K562 (cell line): ENCODE data around the gene WDR18. TPM values are rescaled to one million over a fixed set of nuclear protein-coding genes. Genes with fewer than 3 reads are reported as not detected.

ENCODE experiments used
- ARID1B ChIP-seq: fragments of 450-650 bp; IDR thresholded peaks from 2 replicates; pipeline ENCODE4 v1.6.1; 2016; ENCODE audit warnings: antibody characterized with exemption, mild to moderate bottlenecking, inconsistent platforms
- BRD4 ChIP-seq: fragments of 200-600 bp; sonication (generic); IDR thresholded peaks from 2 replicates; pipeline ENCODE4 v1.6.1; 2017; ENCODE audit warnings: inconsistent platforms
- CEBPB ChIP-seq: fragments of 450-650 bp; IDR thresholded peaks from 2 replicates; pipeline ENCODE4 v1.6.1; 2016; ENCODE audit warnings: missing genetic modification characterization, missing compliant biosample characterization
- E2F3 ChIP-seq: fragments of 250-450 bp; sonication (Bioruptor Pico); IDR thresholded peaks from 2 replicates; pipeline ENCODE4 v1.4.0; 2020; ENCODE audit warnings: mild to moderate bottlenecking
- ESRRB ChIP-seq: fragments of 250-450 bp; sonication (Bioruptor Pico); IDR thresholded peaks from 2 replicates; pipeline ENCODE4 v1.5.0; 2020; ENCODE audit warnings: mild to moderate bottlenecking, moderate library complexity, borderline replicate concordance
- HNRNPL ChIP-seq: fragments of 200-400 bp; formaldehyde crosslinking; IDR thresholded peaks from 2 replicates; pipeline ENCODE4 v1.6.1; 2017; ENCODE audit warnings: low read depth, mild to moderate bottlenecking, low read length
- JUN ChIP-seq, 2 experiments: sonication (generic) in 1 of 2; formaldehyde crosslinking in 1 of 2; IDR thresholded peaks; 2 replicates each; pipeline versions ENCODE4 v1.6.1 to v1.8.0; 2012 to 2022; ENCODE audit warnings: borderline replicate concordance in 2 of 2, mild to moderate bottlenecking in 2 of 2, improper control_type of control experiment in 1 of 2, low read depth in 1 of 2, low read length in 1 of 2, missing genetic modification reagents in 1 of 2
- KAT7 ChIP-seq: sonication (generic); formaldehyde crosslinking; IDR thresholded peaks from 2 replicates; pipeline ENCODE4 v1.8.0; 2022; ENCODE audit warnings: missing genetic modification reagents, mild to moderate bottlenecking, borderline replicate concordance
- MECOM ChIP-seq: fragments of 250-450 bp; sonication (Bioruptor Pico); IDR thresholded peaks from 2 replicates; pipeline ENCODE4 v1.8.0; 2022; ENCODE audit warnings: inconsistent platforms
- NBN ChIP-seq: fragments of 450-650 bp; IDR thresholded peaks from 2 replicates; pipeline ENCODE4 v1.6.1; 2016; ENCODE audit warnings: low read depth, mild to moderate bottlenecking
- NCOA1 ChIP-seq: fragments of 450-650 bp; IDR thresholded peaks from 2 replicates; pipeline ENCODE4 v1.6.1; 2016; ENCODE audit warnings: low read depth
- NFIX ChIP-seq: fragments of 250-450 bp; sonication (Bioruptor Pico); IDR thresholded peaks from 2 replicates; pipeline ENCODE4 v1.4.0; 2020; ENCODE audit warnings: low read depth, mild to moderate bottlenecking, moderate library complexity
- PHTF2 ChIP-seq: fragments of 250-450 bp; sonication (Bioruptor Pico); IDR thresholded peaks from 2 replicates; pipeline ENCODE4 v1.5.0; 2021; ENCODE audit warnings: mild to moderate bottlenecking
- POLR2AphosphoS2 ChIP-seq: IDR thresholded peaks from 2 replicates; pipeline ENCODE4 v1.6.1; 2012; ENCODE audit warnings: low read length, improper control_type of control experiment
- RB1 ChIP-seq: fragments of 450-650 bp; IDR thresholded peaks from 2 replicates; pipeline ENCODE4 v1.6.1; 2017; ENCODE audit warnings: low read depth, mild to moderate bottlenecking
- SIN3B ChIP-seq: fragments of 450-650 bp; IDR thresholded peaks from 2 replicates; pipeline ENCODE4 v1.6.1; 2017; ENCODE audit warnings: low read depth, mild to moderate bottlenecking, moderate library complexity
- SMAD4 ChIP-seq: fragments of 250-450 bp; sonication (Bioruptor Pico); conservative IDR thresholded peaks from 2 replicates; pipeline ENCODE4 v1.8.0; 2021; ENCODE audit warnings: inconsistent platforms, mild to moderate bottlenecking, moderate library complexity
- SMARCC2 ChIP-seq: fragments of 450-650 bp; IDR thresholded peaks from 2 replicates; pipeline ENCODE4 v1.6.1; 2017; ENCODE audit warnings: antibody characterized with exemption, moderate library complexity, mild to moderate bottlenecking, low read depth
- SP1 ChIP-seq: sonication (generic); formaldehyde crosslinking; IDR thresholded peaks from 2 replicates; pipeline ENCODE4 v1.8.1; 2022; ENCODE audit warnings: mild to moderate bottlenecking, missing genetic modification reagents
- TAF7 ChIP-seq: fragments of 450-650 bp; IDR thresholded peaks from 2 replicates; pipeline ENCODE4 v1.6.1; 2016; ENCODE audit warnings: missing genetic modification characterization, missing compliant biosample characterization
- ZNF217 ChIP-seq: sonication (generic); formaldehyde crosslinking; IDR thresholded peaks from 2 replicates; pipeline ENCODE4 v1.8.0; 2022; ENCODE audit warnings: mild to moderate bottlenecking, missing genetic modification reagents
- ZNF316 ChIP-seq: fragments of 450-650 bp; IDR thresholded peaks from 2 replicates; pipeline ENCODE4 v1.6.1; 2016
- ZNF431 ChIP-seq: sonication (generic); formaldehyde crosslinking; IDR thresholded peaks from 2 replicates; pipeline ENCODE4 v1.8.0; 2022; ENCODE audit warnings: mild to moderate bottlenecking, missing genetic modification reagents
- ZNF76 ChIP-seq: fragments of 250-450 bp; sonication (Bioruptor Pico); IDR thresholded peaks from 2 replicates; pipeline ENCODE4 v1.4.0; 2020; ENCODE audit warnings: mild to moderate bottlenecking, moderate library complexity, borderline replicate concordance
- polyA plus RNA-seq, 8 experiments: library from polyadenylated mRNA; depleted of rRNA in 4 of 8; stranded (reverse) in 5 of 8; unstranded in 3 of 8; fragments of >200 nt; fragmentation: Nextera tagmentation in 2 of 8; fragmentation: Illumina TruSeq in 1 of 8; extraction: Ambion mirVana in 2 of 8; extraction: Trizol in 1 of 8; gene quantifications; 2 replicates each; pipeline versions ENCODE4 v1.2.1 to v1.2.3, GENCODE V29; 2011 to 2014; ENCODE audit warnings: inconsistent platforms in 1 of 8, missing spikeins in 1 of 8
- total RNA-seq, 7 experiments: library from RNA; depleted of rRNA in 6 of 7; stranded (reverse); fragments of >200 nt in 6 of 7; fragmentation: Illumina TruSeq in 2 of 7; extraction: Trizol in 2 of 7; gene quantifications; 2 replicates each; pipeline versions ENCODE4 v1.2.1 to v1.2.3, GENCODE V29; 2011 to 2021; ENCODE audit warnings: low replicate concordance in 1 of 7
- TF ChIP-seq, protein P1 (sequence below), 2 experiments: IDR thresholded peaks; 2 replicates each; pipeline ENCODE4 v1.6.1; 2011; ENCODE audit warnings: borderline replicate concordance in 1 of 2, control low read depth in 1 of 2, low read depth in 1 of 2, low read length in 1 of 2, mild to moderate bottlenecking in 1 of 2, mixed read lengths in 1 of 2, moderate library complexity in 1 of 2; ENCODE audit not compliant: insufficient read depth in 1 of 2, insufficient read length in 1 of 2, poor library complexity in 1 of 2, severe bottlenecking in 1 of 2; ENCODE audit errors: extremely low read depth in 1 of 2
- TF ChIP-seq, protein P2 (sequence below): sonication (generic); formaldehyde crosslinking; IDR thresholded peaks from 2 replicates; pipeline ENCODE4 v1.8.0; 2023; ENCODE audit warnings: mild to moderate bottlenecking, missing genetic modification reagents
- TF ChIP-seq, protein P3 (sequence below): sonication (generic); formaldehyde crosslinking; IDR thresholded peaks from 2 replicates; pipeline ENCODE4 v1.8.0; 2022; ENCODE audit warnings: mild to moderate bottlenecking, missing genetic modification reagents

The WDR18 gene
- total and polyA plus RNA-seq, 9 of the 15 experiments (the other 6 are each of a cell fraction or from before 2014, with no cell fraction given), result 0.65 to 181 (median 30.1) TPM

DNA sequence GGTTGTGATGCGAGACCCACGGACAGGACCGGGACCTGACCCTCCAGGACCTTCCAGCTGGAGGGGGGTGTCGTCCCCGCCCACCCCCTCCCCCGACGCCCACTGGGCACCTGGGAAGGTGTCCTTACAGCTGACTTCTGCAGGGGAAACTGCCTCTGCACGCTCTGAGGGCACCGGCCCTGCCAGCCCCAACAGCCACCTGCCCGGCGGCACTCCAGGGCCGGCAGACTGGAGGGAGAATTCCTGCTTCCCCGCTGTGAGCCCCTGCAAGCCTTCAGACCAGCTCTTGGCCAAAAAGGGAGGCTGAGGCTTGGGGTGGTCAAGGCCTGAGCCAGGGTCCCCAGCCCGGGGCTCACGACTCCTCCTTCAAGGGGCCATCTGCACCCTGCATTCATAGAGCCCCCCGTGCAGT lies 43.5 kb downstream of the WDR18 start (continued):
- TF ChIP-seq ARID1B, result no peak
- no peak for TF ChIP-seq TAF7 (tag)
- no peak for TF ChIP-seq SMARCC2
- no peak for TF ChIP-seq ZNF316
- TF ChIP-seq E2F3 (CRISPR knock-in tag), result no peak
- no peak for TF ChIP-seq ZNF76
- no peak for TF ChIP-seq NCOA1
- no peak for TF ChIP-seq CEBPB (tag)
- no peak for TF ChIP-seq BRD4
- no peak for TF ChIP-seq ZNF217 (CRISPR knock-in tag)
- no peak for TF ChIP-seq RB1
- no peak for TF ChIP-seq JUN (IDR thresholded peaks at IDR 0.05; ENCODE audit: borderline replicate concordance, low read depth, low read length)
- TF ChIP-seq JUN (CRISPR knock-in tag; IDR thresholded peaks at IDR 0.05; ENCODE audit: borderline replicate concordance), result no peak
- no peak for TF ChIP-seq NBN
- TF ChIP-seq, protein P1, sequence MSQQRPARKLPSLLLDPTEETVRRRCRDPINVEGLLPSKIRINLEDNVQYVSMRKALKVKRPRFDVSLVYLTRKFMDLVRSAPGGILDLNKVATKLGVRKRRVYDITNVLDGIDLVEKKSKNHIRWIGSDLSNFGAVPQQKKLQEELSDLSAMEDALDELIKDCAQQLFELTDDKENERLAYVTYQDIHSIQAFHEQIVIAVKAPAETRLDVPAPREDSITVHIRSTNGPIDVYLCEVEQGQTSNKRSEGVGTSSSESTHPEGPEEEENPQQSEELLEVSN (IDR thresholded peaks at IDR 0.05; ENCODE audit: borderline replicate concordance in 1 of 2, extremely low read depth in 1 of 2, insufficient read depth in 1 of 2, insufficient read length in 1 of 2, low read depth in 1 of 2, low read length in 1 of 2, poor library complexity in 1 of 2, severe bottlenecking in 1 of 2), result no peak
- TF ChIP-seq SMAD4 (CRISPR knock-in tag), result no peak
- 0 out of 2 replicates have a peak, but pooled peaks have one; percentile 25 for TF ChIP-seq HNRNPL
- TF ChIP-seq MECOM (CRISPR knock-in tag), result no peak
- TF ChIP-seq POLR2AphosphoS2, result no peak
- no peak for TF ChIP-seq PHTF2
- TF ChIP-seq, protein P2, sequence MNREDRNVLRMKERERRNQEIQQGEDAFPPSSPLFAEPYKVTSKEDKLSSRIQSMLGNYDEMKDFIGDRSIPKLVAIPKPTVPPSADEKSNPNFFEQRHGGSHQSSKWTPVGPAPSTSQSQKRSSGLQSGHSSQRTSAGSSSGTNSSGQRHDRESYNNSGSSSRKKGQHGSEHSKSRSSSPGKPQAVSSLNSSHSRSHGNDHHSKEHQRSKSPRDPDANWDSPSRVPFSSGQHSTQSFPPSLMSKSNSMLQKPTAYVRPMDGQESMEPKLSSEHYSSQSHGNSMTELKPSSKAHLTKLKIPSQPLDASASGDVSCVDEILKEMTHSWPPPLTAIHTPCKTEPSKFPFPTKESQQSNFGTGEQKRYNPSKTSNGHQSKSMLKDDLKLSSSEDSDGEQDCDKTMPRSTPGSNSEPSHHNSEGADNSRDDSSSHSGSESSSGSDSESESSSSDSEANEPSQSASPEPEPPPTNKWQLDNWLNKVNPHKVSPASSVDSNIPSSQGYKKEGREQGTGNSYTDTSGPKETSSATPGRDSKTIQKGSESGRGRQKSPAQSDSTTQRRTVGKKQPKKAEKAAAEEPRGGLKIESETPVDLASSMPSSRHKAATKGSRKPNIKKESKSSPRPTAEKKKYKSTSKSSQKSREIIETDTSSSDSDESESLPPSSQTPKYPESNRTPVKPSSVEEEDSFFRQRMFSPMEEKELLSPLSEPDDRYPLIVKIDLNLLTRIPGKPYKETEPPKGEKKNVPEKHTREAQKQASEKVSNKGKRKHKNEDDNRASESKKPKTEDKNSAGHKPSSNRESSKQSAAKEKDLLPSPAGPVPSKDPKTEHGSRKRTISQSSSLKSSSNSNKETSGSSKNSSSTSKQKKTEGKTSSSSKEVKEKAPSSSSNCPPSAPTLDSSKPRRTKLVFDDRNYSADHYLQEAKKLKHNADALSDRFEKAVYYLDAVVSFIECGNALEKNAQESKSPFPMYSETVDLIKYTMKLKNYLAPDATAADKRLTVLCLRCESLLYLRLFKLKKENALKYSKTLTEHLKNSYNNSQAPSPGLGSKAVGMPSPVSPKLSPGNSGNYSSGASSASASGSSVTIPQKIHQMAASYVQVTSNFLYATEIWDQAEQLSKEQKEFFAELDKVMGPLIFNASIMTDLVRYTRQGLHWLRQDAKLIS (CRISPR knock-in tag), result 0 out of 2 replicates have a peak, but pooled peaks have one; percentile 26
- TF ChIP-seq NFIX, result no peak
- TF ChIP-seq, protein P3, sequence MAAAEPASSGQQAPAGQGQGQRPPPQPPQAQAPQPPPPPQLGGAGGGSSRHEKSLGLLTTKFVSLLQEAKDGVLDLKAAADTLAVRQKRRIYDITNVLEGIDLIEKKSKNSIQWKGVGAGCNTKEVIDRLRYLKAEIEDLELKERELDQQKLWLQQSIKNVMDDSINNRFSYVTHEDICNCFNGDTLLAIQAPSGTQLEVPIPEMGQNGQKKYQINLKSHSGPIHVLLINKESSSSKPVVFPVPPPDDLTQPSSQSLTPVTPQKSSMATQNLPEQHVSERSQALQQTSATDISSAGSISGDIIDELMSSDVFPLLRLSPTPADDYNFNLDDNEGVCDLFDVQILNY (CRISPR knock-in tag), result no peak
- TF ChIP-seq KAT7 (CRISPR knock-in tag), result no peak
- no peak for TF ChIP-seq ESRRB (CRISPR knock-in tag)
- no peak for TF ChIP-seq SP1 (CRISPR knock-in tag)
- no peak for TF ChIP-seq SIN3B
- TF ChIP-seq ZNF431 (CRISPR knock-in tag), result no peak
